Embryonic facial prominence (tissue), 1 donor: Measurements from ENCODE around the gene LTBP1.

Source experiments
- DNase-seq: peaks from one replicate; pipeline ENCODE4 v3.0.0-alpha.2; 2016; ENCODE audit errors: extremely low spot score

The LTBP1 gene

DNA sequence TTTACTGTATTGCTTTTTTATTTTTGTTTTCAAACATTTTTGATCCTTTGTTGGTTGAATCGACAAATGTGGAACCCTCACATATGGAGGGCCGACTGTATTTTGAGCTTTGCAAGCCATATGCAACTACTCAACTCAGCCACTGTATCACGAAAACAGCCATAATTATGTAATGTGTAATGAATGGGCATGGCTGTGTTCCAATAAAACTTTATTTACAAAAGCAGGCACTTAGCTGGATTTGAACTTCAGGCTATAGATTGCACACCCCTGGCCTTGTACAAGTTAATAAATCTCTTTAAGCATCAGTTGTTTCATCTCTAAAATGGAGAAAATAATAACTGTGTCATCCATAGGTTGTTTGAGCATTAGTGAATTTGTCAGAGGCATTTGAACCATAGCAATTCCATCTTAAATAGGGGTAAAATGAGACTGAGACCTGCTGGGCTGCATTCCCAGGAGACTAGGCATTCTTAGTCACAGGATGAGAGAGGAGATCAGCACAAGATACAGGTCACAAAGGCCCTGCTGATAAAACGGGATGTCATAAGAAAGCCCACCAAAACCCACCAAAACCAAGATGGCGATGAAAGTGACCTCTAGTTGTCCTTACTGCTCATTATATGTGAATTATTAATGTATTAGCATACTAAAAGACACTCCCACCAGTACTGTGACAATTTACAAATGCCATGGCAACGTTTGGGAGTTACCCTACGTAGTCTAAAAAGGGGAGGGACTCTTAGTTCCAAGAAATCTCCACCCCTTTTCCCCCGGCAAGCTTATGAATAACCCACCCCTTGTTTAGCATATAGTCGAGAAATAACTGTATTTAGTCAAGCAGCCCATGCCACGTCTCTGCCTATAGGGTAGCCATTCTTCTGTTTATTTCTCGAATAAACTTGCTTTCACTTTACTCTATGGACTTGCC lies 13.7 kb upstream of the LTBP1 start:
- DNase-seq = no peak

DNA sequence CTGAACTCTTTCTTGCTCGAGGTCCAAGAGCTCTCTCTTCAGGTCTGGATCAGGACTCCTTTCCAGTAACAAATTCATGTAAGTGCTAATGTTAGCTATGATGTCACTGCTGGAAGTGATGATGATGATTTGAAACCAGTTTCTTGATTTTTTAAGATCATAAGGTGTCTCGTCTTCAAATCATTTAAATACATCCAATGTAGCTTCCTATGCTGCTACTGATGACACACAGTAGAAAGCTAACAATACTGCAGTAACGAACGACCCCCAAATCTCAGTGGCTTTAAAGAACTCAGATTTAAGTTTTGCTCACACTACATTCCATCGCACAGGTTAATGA lies 13.0 kb upstream of the LTBP1 start:
- DNase-seq = no peak

DNA sequence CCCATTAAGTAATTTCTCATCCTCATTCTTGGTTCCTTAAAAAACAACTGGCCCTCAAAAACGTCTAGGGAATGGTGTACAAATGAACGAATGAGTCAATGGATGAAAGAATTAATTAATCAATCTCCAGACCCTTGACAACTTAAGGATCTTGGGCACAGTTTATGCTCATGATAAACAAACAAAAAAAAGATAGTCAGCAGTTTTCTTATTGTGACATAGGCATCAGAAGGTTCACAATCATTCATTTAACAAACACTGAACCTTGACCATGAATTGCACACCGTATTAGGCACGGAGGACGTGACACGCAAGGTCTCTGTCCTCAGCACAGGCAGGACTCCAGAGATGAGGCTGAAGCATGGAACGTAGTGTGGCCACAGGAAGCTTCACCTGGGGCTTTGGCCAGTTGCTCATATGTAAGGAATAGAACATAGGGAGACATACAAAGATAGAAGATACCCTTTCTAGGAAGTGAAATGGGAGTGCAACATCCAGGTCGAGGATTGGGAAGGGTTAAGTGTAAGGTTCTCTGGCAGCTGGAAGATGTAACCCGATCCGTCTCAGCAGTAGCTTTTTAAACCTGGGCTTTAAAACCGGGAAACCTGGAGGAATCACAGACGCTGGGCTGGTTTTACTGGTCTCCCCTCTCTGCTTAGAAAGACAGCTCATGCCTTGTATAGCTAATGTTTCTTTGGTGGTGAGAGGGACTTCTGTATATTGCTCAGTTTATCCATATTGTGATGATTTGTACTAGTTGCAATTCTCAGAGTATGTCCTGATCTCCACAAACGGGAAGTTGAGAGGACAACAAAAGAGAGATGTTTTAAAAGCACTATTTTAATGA lies 8.9 kb upstream of the LTBP1 start:
- no peak for DNase-seq

DNA sequence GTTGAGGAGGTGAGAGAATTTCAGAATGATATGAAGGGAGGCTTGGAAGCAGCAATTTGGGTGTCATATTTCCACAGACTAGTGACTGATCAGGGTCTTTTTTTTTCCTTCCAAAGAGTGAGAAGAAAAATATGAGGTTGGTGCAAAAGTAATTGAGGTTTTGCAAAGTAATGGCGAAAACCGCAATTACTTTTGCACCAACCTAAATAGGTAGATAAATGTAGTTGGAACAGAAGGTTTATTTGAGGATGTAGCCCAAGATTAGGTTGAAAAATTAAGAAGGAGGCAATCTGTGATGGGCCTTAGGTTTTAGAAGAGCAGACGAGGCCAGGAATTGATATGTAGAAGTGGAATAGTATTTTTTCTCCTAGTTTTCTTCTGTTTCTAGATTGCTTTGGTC lies 7.8 kb upstream of the LTBP1 start:
- no peak for DNase-seq

DNA sequence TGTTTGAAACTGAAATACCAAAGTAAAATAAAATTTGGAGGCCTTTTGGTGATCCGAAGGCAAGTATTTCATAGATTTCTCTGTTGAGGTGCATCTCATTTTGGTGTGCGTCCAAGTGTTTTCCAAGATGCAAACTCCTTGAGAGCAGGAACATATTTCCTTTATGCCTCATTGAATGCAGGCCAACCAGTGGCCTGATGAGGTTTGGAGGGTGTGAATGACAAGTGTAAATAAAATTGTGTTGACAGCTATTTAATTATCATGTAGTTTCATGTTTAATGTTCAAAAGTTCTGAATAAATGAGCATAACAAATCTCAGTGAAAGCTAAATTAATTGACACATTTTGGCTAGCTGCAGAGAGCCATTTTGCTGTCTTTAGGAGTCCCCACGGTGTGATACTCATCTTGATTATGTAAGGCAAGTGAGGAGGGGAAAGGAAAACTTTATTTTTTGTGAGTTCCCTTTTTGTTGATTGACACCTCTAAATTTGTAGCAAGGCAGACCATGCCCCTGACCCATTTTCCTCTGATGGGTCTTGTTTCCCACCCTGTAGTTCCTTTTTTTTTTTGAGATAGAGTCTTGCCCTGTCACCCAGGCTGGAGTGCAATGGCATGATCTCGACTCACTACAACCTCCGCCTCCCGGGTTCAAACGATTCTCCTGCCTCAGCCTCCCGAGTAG lies 6.3 kb upstream of the LTBP1 start:
- DNase-seq = no peak

DNA sequence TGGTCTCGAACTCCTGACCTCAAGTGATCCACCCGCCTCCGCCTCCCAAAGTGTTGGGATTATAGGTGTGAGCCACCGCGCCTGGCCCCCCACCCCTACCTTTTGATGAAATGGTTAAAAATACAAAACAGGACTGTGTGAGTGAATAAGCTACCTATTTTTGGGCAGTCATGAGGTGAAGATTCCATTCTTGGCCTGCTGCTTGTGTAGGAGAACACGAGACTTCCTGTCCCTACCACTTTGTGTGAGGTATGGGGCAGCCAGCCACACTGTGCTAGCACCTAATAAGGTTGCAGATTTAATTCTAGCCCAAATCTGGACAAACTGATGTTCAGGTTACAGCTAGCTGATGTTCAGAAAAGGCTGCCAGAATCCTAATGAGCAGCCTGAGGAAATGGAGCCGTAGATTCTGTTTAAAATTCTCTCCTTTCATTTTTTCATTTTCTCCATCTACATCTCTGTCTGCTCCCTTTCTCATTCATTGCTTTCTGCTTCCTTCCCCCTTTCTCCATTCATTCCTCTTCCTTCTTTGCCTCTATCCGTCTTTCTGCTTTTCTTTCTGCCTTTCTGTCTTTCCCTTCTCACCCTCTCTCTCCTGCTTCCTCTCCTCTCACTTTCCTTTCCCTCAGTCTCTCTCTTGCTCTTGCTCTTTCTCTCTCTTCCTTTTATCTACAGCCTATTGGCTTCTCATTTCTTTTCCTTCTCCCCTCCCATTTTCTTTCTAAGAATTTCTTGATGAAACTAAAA lies 4.6 kb upstream of the LTBP1 start:
- DNase-seq = no peak

DNA sequence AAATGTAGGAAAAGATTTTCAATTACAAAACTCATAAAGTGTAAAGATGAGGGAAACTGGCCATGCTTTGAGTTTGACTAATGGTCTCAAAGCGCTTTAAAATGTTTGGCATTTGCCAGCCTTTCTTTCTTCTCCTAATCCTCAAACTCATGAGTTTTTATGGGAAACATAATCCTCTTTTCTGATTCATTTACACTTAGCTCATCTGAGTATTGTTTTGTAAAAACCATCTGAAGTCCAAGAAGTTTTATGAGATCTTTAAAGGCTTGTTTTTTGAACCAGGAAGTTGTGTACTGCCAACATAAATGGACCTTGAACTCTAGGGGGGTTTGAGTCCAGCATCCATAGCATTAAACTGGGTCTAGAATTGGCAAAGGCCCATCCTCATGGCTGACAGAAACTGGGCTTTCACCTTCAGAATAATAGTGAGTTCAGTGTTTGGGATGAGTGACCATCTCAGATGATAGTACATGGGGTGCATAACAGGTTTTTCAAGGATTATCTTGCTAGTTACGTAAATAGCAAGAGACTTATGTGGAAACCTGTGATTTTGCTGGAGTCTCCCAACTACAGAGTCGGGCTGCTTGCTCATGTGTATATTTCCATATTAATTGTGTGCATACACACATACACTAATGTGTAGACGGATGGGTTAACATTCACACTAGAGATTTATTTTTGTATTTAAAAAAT lies 3.8 kb upstream of the LTBP1 start:
- no peak for DNase-seq

DNA sequence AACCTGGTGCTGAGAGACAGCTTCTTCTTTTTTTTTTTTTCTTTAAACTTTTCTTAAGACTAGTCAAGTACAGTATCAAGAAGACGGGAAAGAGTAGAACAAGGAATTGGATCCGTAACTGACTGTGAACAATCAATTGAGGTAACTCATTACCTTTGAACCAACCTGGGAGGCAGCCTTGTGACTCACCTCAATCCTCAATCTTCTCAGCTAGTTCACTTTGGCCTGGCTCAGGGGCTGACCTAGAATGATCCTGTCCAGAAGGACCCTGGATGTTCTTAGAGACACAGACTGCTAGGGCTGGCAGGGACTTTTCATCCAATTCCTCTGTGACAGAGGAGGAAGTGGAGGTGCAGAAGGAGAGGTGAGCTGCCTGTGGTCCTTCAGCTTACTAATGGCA lies 1.5 kb upstream of the LTBP1 start:
- no peak for DNase-seq

DNA sequence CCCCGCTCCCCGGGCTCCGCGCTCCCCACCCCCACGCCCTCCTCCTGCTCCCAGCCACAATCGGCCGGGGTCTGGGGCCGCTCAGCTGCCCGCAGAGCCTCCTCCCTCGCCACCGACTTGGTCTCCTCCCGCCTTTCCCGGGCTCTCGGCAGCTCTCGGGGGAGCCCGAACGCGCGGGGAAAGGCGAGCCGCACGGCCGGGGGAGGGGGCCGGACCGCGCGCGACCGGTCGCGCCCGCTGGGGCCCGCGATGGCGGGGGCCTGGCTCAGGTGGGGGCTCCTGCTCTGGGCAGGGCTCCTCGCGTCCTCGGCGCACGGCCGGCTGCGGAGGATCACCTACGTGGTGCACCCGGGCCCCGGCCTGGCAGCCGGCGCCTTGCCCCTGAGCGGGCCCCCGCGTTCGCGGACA lies 327 bp downstream of the LTBP1 start:
- no peak for DNase-seq

DNA sequence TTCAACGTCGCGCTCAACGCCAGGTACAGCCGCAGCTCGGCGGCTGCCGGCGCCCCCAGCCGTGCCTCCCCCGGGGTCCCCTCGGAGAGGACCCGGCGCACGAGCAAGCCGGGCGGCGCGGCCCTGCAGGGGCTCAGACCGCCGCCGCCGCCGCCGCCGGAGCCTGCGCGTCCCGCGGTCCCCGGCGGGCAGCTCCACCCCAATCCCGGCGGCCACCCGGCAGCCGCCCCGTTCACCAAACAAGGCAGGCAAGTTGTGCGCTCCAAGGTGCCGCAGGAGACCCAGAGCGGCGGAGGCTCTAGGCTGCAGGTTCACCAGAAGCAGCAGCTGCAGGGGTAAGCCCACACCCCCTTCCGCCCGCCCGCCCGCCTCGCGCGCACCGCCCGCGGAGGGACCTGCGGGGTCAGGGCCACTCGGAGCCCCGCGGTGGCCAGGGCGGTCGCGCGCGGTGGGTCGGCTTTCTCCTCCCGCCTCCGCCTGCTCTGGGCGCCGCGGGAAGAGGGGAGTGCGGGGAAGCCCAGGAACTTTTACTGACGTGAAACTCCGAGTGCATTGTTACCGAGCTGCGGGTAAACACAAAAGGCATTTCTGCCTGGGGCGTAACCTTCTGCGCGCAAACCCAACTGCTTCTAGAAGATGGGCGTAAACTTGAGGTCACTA lies 861 bp downstream of the LTBP1 start:
- DNase-seq = peak; percentile 45

DNA sequence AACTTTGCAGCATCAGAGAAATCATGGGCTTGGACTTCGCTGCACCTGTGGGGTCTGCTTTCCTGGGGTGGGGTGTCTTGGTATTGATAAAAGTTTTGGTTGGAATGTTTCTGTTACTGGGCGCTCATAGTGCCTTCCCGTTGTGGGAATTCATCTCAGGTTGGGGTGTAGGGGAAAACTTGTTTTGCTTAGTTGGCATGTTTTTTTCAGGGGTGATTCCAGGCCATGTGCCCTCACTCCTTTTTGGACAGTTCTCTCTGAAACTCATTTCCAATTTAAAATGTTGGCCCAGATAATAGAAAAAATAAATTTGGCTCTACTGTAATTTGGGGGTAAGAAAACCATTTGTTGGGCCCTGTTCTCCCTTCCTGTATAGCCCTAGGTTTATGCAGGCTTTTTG lies 1.5 kb downstream of the LTBP1 start:
- no peak for DNase-seq

DNA sequence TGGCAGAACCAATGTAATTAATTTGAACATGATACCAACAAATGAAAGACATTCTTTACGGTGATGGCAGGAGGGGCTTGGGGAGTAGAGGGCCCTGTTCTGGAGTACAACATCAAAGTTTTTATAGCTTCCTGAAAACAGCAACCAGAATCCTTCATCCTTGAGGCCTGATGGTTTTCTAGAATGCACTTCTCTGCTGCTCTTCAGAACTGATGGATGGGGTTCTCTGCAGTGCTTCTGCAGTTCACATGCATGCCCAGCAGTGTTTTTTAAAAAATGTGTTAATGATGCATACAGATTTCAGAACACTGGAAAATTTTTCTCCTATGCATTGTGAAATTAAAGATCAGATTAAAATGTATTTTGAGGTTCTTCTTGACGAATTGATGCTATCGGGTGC lies 2.5 kb downstream of the LTBP1 start:
- DNase-seq = no peak

DNA sequence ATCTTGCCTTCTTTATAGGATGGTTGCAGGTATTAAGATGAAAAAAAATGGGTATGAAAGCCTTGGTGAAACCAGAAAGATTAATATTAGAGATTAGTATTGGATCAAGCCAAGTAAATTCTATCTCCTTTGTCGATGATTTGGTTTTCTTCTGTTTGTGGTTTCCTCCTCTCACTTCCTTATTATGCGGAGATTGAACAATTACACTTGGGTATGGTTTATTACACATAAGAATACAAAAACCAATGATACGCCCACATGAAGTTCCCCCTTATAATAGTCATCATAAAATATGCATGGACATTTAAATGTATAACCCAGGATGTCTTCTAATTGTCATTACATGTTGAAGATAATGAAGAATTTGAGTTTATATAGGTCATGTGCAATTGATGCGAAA lies 4.9 kb downstream of the LTBP1 start:
- no peak for DNase-seq

DNA sequence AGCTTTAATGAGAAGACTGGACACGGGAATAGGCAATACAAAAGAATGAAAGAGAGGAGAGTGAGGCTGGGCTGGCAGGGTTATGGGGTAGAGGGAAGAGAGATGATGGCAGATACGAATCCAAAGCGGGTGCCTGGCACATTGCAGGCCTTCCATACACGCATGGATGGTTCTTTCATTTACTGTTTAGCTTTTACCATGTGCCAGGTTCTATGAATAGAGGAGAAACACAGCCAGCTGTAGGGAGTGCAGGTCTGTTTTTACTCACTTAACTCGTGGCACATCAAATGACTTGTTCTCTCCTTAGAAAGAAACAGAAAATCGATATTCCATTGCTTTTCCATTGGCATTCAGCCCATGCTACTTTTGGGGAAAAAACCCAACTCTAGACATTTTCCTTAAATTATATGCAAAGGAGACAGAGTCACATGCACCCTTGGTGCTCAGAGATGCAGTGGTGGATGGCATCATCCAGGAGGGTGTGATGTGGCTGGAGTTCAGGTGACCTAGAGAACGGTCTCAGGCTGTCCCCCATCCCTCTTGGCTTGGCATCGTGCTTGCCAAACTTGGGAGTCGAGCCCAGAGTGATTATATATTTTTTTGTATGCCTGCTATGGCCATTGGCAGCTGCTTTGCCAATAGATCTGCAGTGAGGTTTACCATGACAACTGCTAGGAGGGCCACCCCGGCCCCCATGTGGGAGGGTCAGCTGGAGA lies 6.2 kb downstream of the LTBP1 start:
- DNase-seq = no peak

DNA sequence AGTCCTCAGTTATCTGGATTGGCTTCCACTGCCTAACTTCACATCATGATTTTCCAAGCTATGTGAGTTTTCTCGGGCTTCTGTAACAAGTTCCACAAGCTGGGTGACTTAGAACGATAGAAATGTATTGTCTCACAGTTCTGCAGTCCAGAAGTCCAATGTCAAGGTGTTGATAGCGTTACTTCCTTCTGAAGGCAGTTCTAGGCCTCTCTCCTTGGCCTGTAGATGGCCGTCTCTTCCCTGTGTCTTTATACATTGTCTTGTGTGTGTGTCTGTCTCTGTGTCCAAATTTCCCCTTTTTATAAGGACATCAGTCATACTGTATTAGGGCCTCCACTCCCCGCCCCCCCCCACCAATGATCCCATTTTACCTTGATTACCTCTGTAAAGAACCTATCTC lies 7.5 kb downstream of the LTBP1 start:
- no peak for DNase-seq

DNA sequence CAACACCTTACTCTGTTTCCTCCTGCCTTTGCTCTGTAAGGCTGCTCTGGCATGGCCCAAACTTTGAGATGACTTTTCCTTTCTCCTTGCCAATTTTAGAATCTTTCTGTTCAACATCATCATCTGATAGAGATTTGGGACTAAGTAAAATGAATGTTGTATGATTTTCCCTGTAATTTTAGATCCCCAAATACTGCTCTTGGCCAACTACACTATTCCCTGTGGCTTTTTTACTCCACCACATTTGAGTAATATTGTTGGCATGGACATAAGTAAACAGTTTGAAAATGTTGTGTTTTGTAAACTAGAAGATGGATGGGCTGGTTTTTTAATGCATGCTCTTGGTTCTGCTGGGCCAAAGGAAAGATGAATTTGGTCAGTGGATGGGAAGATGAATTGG lies 12.1 kb downstream of the LTBP1 start:
- DNase-seq = peak; percentile 24

DNA sequence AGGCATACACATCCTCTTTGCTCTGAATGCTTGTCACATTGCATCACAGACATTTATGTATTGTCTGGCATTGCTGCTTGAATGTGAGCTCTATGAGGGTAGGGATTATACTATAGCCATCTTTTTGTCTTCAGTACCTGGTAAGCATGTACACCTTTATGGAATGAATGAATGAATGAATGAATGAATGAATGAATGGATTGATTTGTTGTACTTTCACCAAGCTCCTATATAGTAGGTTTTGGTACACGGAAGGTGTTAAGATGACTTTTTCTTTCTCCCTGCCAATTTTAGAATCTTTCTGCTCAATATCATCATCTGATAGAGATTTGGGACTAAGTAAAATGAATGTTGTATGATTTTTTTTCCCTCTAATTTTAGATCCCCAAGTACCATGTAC lies 13.5 kb downstream of the LTBP1 start:
- no peak for DNase-seq

DNA sequence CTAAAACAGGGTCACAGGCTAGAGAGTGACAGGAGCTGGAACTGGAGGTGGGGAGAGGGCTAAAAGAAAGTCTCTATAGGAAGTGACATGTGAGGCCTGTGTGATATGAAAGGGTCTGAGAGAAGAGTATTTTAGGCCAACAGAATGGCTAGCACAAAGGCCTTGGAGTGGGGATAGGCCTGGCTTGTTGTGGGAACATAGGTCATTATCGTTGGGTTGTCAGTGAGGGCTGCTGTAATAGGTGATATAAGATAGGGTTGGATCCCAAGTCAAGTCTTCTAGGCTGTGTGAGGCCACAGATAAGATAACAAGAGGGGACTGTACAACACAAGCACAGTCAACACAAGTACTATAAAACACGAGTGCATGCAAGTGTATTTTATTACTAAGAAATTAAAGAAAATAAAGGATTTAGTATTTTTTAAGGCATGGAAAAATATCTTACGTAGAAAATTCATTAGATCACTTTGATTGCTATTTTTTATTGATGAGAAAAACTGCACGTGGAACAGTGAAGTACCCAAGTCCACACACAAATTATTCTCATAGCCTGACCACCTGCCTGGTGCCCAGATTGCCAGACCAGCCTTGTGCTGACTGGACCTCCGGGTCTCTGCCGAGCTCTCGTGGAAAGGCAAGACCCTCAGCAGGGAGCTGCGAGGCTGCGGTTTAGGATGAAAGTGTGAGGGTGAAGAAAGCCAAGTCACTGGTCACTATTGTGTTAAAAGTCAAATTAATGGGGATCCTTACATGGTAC lies 14.1 kb downstream of the LTBP1 start:
- DNase-seq = no peak

DNA sequence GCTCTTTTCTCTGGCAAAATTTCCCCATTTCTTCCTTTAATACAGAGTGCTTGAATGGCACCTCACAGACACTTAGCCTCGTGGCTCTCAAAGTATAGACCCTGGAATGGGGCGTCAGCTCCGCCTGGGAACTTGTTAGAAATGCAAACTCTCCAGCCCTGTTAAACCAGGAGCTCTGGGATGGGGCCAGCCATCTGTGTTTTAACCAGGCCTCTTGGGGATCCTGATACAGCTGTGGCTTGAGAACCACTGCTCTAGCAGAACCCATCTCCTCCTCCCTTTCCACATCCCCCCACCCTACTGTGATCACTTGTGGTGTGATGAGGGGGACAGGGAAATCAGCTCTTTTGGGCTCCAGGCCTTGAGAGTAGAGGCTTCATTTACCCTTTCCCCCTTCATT lies 15.9 kb downstream of the LTBP1 start:
- no peak for DNase-seq
